Liver (tissue), 9 donors: ENCODE results near the gene LDB2. TPM values are rescaled to one million over a fixed set of nuclear protein-coding genes. Genes with fewer than 3 reads are reported as not detected.

Experiments
- DNase-seq: peaks from one replicate; pipeline ENCODE4 v3.0.0-alpha.2; 2017; ENCODE audit warnings: low spot score
- H3K27ac ChIP-seq, 2 donors: one replicate each; pipeline ENCODE4 v1.7.0; 2013; ENCODE audit warnings: inconsistent platforms in 2 of 2, low read length in 2 of 2, control low read depth in 1 of 2, low read depth in 1 of 2, mild to moderate bottlenecking in 1 of 2
- H3K27me3 ChIP-seq, 4 donors: one replicate each; pipeline versions ENCODE4 v1.6.1 to v1.7.0; 2013; ENCODE audit warnings: low read length in 3 of 4, inconsistent platforms in 1 of 4, mild to moderate bottlenecking in 1 of 4, moderate library complexity in 1 of 4; ENCODE audit not compliant: control insufficient read depth in 4 of 4, insufficient read depth in 4 of 4
- H3K36me3 ChIP-seq, 4 donors: one replicate each; pipeline versions ENCODE4 v1.6.1 to v1.7.0; 2013; ENCODE audit warnings: low read length in 3 of 4, mild to moderate bottlenecking in 3 of 4, low read depth in 1 of 4, moderate library complexity in 1 of 4; ENCODE audit not compliant: control insufficient read depth in 4 of 4, insufficient read depth in 3 of 4
- H3K4me1 ChIP-seq, 4 donors: one replicate each; pipeline versions ENCODE4 v1.6.1 to v1.7.0; 2013; ENCODE audit warnings: low read length in 3 of 4, mild to moderate bottlenecking in 3 of 4, moderate library complexity in 1 of 4; ENCODE audit not compliant: control insufficient read depth in 4 of 4, insufficient read depth in 4 of 4
- H3K4me3 ChIP-seq, 3 donors: one replicate each; pipeline versions ENCODE4 v1.6.1 to v1.7.0; 2013; ENCODE audit warnings: low read length in 3 of 3, control low read depth in 1 of 3, low read depth in 1 of 3, mild to moderate bottlenecking in 1 of 3
- H3K9ac ChIP-seq, 2 donors: one replicate each; pipeline ENCODE4 v1.7.0; 2013; ENCODE audit warnings: low read length in 2 of 2, mild to moderate bottlenecking in 2 of 2, moderate library complexity in 2 of 2, control low read depth in 1 of 2, low read depth in 1 of 2
- H3K9me3 ChIP-seq, 4 donors: one replicate each; pipeline versions ENCODE4 v1.6.1 to v1.7.0; 2013; ENCODE audit warnings: low read length in 3 of 4; ENCODE audit not compliant: control insufficient read depth in 4 of 4
- CTCF ChIP-seq: fragments of 150-350 bp; IDR thresholded peaks from 2 replicates; pipeline ENCODE4 v1.5.1; 2017; ENCODE audit warnings: improper control_type of control experiment, low read depth, low read length; ENCODE audit not compliant: missing input control
- EGR1 ChIP-seq, 2 donors: IDR thresholded peaks; 2 replicates each; pipeline ENCODE4 v1.6.1; 2016 to 2018; ENCODE audit warnings: antibody characterized with exemption in 2 of 2, low read depth in 2 of 2
- FOXA1 ChIP-seq: IDR thresholded peaks from 2 replicates; pipeline ENCODE4 v1.6.1; 2016; ENCODE audit warnings: antibody characterized with exemption
- FOXA2 ChIP-seq: IDR thresholded peaks from 2 replicates; pipeline ENCODE4 v1.6.1; 2016; ENCODE audit warnings: antibody characterized with exemption
- GABPA ChIP-seq, 2 donors: IDR thresholded peaks in 1 of 2; conservative IDR thresholded peaks in 1 of 2; 2 replicates each; pipeline ENCODE4 v1.6.1; 2016; ENCODE audit warnings: antibody characterized with exemption in 2 of 2, mild to moderate bottlenecking in 1 of 2, moderate library complexity in 1 of 2
- HNF4A ChIP-seq, 2 donors: conservative IDR thresholded peaks; 2 replicates each; pipeline ENCODE4 v1.6.1; 2016; ENCODE audit warnings: antibody characterized with exemption in 2 of 2, mild to moderate bottlenecking in 2 of 2
- HNF4G ChIP-seq: IDR thresholded peaks from 2 replicates; pipeline ENCODE4 v1.6.1; 2016; ENCODE audit warnings: antibody characterized with exemption
- JUND ChIP-seq, 2 donors: IDR thresholded peaks; 2 replicates each; pipeline ENCODE4 v1.6.1; 2016; ENCODE audit warnings: antibody characterized with exemption in 2 of 2
- MAX ChIP-seq: IDR thresholded peaks from 2 replicates; pipeline ENCODE4 v1.6.1; 2016; ENCODE audit warnings: antibody characterized with exemption
- RAD21 ChIP-seq, 2 donors: IDR thresholded peaks; 2 replicates each; pipeline ENCODE4 v1.6.1; 2016; ENCODE audit warnings: antibody characterized with exemption in 2 of 2, mild to moderate bottlenecking in 2 of 2
- RXRA ChIP-seq, 2 donors: IDR thresholded peaks; 2 replicates each; pipeline ENCODE4 v1.6.1; 2017 to 2018; ENCODE audit warnings: antibody characterized with exemption in 2 of 2, mild to moderate bottlenecking in 1 of 2
- SP1 ChIP-seq: IDR thresholded peaks from 2 replicates; pipeline ENCODE4 v1.6.1; 2018; ENCODE audit warnings: antibody characterized with exemption, mild to moderate bottlenecking
- TAF1 ChIP-seq: conservative IDR thresholded peaks from 2 replicates; pipeline ENCODE4 v1.6.1; 2016; ENCODE audit warnings: antibody characterized with exemption, mild to moderate bottlenecking
- YY1 ChIP-seq: IDR thresholded peaks from 2 replicates; pipeline ENCODE4 v1.6.1; 2016; ENCODE audit warnings: antibody characterized with exemption, mild to moderate bottlenecking
- WGBS: extraction: QIAGEN DNeasy Blood & Tissue Kit; methylation state at CpG from one replicate; pipeline ENCODE4 v1.1.7; 2013; 5-methylcytosine and 5-hydroxymethylcytosine counted together
- polyA plus RNA-seq, 2 donors: library from polyadenylated mRNA; stranded (reverse) in 1 of 2; unstranded in 1 of 2; fragments of 200-250 nt in 1 of 2; fragments of >200 nt in 1 of 2; fragmentation: Nextera tagmentation in 1 of 2; extraction: Ambion mirVana in 1 of 2; gene quantifications; one replicate each; pipeline versions ENCODE4 v1.2.1 to v1.2.3, GENCODE V29; 2013 to 2015
- total RNA-seq, 2 donors: library from RNA; depleted of rRNA; stranded (reverse); fragments of >200 nt; gene quantifications; one replicate each; pipeline ENCODE4 v1.2.3, GENCODE V29; 2014
- TF ChIP-seq, protein P1 (sequence below): IDR thresholded peaks from 2 replicates; pipeline ENCODE4 v1.6.1; 2016; ENCODE audit warnings: antibody characterized with exemption, mild to moderate bottlenecking
- TF ChIP-seq, protein P2 (sequence below): IDR thresholded peaks from 2 replicates; pipeline ENCODE4 v1.6.1; 2016; ENCODE audit warnings: antibody characterized with exemption
- donor health status: healthy.
- donor health status: healthy.
- donor health status: healthy.
- donor health status: healthy.
- donor health status: healthy.

LDB2 gene
- total and polyA plus RNA-seq, 4 donors, result 7.4 to 31.9 (median 16.8) TPM

DNA sequence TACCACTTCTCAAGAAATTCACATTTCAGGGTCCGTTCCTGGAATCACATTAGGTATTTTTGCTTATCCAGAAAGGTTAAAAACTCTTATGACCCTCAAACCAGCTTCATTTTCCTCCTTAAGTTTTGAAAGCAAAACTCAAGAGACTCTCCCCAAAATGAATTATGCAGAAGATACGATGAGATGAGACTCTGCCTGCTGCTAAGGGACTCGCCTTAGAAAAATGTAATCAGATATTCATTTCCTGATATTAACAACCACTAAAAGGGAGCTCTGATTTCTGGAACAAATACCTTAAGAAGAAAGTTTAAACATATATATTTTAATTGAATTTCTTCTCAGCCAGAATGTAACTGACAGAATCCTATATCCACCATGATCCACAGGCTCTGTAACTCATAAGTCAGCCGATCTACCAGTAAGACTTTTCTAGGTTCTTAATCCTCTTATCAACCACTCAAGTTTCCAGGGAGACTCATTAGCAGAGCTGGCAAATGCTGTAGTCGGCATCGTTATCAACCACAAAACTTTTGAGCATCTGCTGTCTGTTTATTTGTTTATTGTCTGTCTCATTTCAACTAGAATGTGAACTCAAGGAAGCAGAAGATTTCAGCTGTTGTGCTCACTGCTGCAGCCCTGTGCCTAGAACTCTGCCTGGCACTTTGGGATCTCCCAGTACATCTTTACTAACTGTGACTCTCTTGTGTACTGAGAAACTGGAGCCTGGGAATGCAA lies 112.5 kb downstream of the LDB2 start:
- TF ChIP-seq RXRA (IDR thresholded peaks at IDR 0.05) (no peak), FOXA1 (no peak), RAD21 (IDR thresholded peaks at IDR 0.05) (no peak), YY1 (no peak), HNF4G (no peak), HNF4A (conservative IDR thresholded peaks at IDR 0.05) (no peak), CTCF (no peak), EGR1 (IDR thresholded peaks at IDR 0.05; ENCODE audit: low read depth in 2 of 2) (no peak), TAF1 (no peak), GABPA (IDR thresholded peaks at IDR 0.05 in 1 of 2, conservative IDR thresholded peaks at IDR 0.05 in 1 of 2) (no peak), FOXA2 (no peak)
- TF ChIP-seq, protein P1, sequence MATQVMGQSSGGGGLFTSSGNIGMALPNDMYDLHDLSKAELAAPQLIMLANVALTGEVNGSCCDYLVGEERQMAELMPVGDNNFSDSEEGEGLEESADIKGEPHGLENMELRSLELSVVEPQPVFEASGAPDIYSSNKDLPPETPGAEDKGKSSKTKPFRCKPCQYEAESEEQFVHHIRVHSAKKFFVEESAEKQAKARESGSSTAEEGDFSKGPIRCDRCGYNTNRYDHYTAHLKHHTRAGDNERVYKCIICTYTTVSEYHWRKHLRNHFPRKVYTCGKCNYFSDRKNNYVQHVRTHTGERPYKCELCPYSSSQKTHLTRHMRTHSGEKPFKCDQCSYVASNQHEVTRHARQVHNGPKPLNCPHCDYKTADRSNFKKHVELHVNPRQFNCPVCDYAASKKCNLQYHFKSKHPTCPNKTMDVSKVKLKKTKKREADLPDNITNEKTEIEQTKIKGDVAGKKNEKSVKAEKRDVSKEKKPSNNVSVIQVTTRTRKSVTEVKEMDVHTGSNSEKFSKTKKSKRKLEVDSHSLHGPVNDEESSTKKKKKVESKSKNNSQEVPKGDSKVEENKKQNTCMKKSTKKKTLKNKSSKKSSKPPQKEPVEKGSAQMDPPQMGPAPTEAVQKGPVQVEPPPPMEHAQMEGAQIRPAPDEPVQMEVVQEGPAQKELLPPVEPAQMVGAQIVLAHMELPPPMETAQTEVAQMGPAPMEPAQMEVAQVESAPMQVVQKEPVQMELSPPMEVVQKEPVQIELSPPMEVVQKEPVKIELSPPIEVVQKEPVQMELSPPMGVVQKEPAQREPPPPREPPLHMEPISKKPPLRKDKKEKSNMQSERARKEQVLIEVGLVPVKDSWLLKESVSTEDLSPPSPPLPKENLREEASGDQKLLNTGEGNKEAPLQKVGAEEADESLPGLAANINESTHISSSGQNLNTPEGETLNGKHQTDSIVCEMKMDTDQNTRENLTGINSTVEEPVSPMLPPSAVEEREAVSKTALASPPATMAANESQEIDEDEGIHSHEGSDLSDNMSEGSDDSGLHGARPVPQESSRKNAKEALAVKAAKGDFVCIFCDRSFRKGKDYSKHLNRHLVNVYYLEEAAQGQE, result no peak
- Histone ChIP-seq H3K27me3 (no peaks in the 10 kb centered on the region), H3K27ac (no peak overlapping the region), H3K4me3 (no peak overlapping the region), H3K4me1 (no peaks in the 10 kb centered on the region), H3K9me3 (no peaks in the 10 kb centered on the region), H3K36me3 (no peaks in the 10 kb centered on the region), H3K9ac (no peak overlapping the region)
- no peak for DNase-seq
- WGBS, result 57% methylated on average over 6 of the region's 6 CpGs

DNA sequence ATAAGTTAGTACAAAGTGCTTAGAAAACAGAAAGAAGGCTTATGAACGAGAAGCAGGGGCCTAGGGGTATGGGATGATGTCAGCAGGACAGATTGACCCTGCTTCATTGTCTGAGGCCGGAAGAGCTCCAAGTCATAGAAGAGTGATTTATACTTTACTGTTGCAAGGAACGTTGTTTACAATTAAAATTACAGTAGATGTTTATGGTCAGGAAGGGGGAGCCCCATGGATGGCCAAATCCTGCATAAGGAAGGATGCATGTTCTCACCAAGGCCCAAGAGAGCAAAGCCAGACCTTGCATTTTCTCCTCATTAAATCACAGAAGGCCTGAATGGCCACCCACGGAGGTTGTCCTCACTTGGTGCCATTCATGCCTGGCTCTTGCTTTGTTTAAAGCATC lies 115.3 kb downstream of the LDB2 start:
- Histone ChIP-seq H3K9me3 (no peaks in the 10 kb centered on the region), H3K9ac (no peak overlapping the region), H3K4me3 (no peak overlapping the region), H3K36me3 (no peaks in the 10 kb centered on the region), H3K27me3 (no peaks in the 10 kb centered on the region), H3K4me1 (no peaks in the 10 kb centered on the region), H3K27ac (no peak overlapping the region)
- 66% methylated on average over 4 of the region's 4 CpGs for WGBS
- TF ChIP-seq HNF4A (conservative IDR thresholded peaks at IDR 0.05) (no peak), TAF1 (no peak), FOXA2 (no peak), FOXA1 (no peak), SP1 (no peak), MAX (no peak), YY1 (no peak), HNF4G (no peak), CTCF (no peak), JUND (IDR thresholded peaks at IDR 0.05) (no peak)
- TF ChIP-seq, protein P1, result no peak
- TF ChIP-seq, protein P2, sequence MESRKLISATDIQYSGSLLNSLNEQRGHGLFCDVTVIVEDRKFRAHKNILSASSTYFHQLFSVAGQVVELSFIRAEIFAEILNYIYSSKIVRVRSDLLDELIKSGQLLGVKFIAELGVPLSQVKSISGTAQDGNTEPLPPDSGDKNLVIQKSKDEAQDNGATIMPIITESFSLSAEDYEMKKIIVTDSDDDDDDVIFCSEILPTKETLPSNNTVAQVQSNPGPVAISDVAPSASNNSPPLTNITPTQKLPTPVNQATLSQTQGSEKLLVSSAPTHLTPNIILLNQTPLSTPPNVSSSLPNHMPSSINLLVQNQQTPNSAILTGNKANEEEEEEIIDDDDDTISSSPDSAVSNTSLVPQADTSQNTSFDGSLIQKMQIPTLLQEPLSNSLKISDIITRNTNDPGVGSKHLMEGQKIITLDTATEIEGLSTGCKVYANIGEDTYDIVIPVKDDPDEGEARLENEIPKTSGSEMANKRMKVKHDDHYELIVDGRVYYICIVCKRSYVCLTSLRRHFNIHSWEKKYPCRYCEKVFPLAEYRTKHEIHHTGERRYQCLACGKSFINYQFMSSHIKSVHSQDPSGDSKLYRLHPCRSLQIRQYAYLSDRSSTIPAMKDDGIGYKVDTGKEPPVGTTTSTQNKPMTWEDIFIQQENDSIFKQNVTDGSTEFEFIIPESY, result no peak
- DNase-seq, result no peak
